Measurements from ENCODE around the gene TYRO3.

The TYRO3 gene

DNA sequence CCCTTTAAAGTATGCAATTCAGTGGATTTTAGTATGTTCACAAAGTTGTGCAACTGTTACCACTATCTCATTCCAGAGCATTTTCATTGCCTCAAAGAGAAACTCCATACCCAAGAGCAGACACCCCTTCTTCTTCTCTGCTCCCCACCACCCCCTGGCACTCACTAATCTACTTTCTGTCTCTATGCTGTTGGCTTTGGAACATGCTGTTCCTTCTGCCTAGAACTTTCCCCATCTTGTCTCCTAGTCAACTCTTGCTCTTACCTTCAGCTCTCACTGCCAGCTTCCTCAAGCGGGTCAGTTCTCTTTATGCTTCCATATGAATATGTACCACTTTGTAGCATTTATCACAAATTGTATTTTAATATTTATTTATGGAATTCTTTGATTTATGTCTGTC lies 50.1 kb downstream of the TYRO3 start:
- DNase-seq = no peak

DNA sequence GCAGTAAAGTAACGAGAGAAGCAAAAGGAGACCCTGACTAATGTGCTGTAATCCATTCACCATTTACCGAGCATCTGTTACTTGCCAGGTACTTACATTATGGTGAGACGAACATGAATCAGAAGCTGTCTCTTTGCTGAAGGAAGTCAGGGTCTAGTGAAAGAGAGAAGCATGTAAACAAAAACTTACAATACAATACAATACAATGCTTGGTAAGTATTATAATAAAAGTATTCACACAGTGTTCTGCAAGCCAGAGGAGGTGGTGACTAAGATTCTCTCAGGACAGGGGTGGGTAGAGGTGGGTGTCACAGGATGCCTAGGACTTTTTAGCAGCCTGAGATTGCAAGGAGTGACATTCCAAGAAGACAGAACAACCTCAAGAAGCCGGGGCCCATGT lies 51.0 kb downstream of the TYRO3 start:
- DNase-seq = peak; percentile 24

DNA sequence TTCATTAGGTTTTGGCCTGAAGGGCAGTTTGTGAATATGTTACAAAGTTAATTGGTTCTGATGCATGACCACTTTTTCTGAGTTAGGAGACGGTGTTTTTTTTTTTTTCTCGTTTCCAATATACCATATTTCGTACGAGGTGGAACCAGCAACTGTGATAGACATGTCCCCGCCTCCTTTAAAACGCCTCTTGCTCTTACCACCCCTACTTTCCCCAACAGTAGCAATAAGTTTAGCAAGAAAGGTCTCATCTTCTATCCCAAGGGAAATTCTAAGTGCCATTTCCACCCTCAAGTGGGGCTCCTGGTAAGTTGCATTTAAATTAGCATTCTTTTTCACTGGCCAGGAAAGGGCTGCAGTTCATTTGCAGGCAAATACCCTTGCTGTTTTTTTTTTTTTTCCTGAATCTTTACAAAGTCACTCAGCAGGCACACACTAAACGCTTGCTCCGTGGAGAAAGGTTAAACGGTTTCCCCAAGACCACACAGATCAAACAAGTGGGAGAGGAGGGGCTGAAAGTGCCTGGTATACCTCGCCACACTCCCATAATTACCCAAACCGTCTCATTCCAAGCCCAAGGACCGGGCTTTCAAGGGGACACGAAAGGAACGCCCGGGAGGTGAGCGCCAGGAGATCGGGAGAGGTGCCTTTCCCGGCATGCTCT lies 61.7 kb downstream of the TYRO3 start:
- DNase-seq = peak; percentile 37

DNA sequence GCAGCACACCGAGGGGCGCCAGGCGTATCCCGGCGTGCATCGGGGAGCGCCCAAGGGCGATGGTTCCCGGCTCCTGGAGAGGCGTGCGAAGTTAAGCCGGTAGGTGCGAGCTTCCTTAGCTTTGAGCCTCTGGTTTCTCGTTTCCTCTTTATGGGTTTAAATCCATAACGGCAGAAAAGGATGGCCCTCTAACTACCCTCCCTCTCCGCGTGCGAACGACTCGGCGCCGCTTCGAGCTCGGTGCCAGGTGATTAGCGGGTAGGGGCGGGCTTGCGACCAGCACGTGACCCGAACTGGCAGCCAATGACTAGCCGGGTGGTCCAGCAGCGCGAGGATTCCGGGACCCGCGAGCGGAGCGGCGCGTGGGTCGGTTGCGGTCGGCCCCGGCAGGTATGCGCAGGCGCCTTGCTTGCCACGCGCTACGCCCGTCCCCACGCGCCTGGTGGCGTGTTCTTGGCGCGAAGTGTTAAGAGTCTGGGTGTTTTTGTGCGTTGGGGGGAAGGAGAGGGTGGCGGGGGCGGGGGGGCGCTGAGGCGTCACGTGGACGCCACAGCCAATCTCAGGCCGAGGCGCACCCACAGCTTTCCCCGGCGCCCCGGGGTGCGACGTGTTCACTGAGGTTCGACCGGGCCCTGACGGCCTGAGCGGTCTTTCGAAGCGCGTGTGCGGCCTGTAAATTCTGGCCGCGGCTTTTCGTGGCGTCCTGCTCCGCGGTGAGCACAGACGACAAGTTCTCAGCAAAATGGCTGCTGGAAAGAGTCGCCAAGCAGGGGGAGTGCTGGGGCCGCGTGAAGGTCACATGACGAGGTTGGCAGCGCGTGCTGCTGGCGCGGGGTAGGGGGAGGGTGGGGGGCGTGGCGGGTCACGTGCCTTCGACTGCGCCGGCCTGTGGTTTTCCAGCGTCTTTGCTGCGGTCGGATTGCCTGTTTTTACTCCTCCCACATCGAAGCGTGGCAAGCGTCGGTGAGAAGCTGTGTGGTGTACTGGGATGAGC lies 62.5 kb downstream of the TYRO3 start:
- peak; percentile 93 for DNase-seq

DNA sequence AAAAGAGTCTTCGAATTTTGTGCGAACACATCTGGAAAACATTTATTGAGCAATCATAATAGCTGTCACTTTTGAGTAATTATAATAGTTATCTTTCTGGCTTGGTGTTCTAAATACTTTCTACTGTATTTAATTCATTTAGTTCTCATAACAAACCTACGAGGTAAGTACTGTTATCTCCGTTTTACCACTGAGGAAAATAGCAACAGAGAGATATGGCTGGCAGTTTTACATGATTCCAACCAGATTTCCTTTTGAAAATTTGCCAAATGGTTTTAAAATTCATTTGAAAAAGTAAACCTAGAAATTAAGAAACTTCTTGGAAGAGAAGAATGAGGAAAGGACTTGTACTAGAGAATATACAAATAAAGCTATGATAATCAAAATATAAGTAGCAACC lies 63.9 kb downstream of the TYRO3 start:
- no peak for DNase-seq

DNA sequence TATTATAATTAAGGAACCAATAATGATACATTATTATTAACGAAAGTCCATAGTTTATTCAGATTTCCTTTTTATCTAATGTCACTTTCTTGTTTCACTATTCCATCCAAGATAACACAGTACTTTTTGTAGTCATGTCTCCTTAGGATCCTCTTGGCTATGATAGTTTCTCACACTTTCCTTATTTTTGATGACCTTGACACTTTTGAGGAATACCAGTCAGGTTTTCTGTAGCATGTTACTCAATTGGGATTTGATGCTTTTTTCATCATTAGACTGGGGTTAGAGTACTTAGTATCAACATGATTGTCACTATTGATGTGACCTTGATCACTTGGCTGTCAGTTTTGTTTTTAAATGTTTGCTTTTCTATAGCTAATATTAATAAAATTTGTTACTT lies 68.2 kb downstream of the TYRO3 start:
- no peak for DNase-seq

DNA sequence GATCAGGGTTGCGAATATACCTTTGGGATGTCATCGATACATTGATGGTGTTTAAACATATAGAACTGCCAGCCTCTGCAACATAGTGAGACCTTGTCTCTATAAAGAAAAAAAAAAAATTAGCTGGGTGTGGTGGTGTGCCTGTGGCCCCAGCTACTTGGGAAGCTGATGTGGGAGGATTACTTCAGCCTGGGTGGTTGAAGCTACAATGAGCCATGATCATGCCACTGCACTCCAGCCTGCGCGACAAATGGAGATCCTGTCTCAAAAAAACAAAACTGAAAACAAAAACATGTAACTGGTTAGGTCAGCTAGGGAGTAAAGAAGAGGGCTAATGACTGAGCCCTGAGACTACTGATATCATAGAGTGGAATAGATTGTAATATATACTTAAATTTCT lies 70.5 kb downstream of the TYRO3 start:
- no peak for DNase-seq

DNA sequence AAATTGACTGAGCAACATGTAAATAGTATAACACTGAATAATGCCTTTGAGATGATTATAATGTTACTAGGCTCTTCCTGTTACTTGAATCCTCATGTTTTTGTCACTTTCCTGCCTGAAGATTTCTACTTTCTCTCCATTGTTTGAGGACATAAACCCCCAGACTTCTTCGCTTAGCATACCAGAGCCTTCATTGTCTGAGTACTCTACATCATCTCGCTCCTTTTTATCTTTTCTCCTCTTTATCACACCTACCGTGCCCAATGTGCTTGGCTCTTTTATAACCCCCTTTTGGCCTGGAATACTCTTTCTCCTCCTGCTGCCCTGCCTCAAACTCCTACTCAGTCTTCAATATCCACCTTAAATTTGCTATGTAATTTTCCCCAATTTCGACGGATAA lies 70.9 kb downstream of the TYRO3 start:
- DNase-seq = no peak

DNA sequence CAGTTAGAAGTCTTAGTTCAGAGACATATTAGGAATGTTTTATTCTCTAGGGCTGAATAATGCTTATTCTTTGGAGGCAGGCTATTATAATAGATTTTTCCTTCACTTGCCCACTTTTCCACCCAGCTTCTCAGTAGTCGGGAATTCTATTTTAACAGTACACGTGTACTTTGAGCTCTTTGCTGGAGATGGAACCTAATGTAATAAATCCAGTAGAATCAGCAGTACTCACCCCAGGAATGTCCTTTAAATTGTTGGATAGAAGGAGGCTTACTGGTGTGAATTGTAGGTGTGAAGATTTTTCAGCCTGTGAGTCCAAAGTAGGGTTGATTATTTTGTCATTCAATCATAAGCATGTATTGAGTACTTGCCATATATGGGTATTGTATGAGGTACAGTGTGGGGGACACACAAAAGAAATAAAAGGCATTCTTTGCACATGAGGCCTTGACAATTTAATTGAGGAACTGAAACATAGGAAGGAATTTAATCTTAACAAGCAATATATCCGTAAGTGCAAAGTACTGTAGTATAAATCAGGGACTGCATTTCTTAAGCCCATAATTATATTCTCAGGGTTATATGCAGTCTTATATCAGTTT lies 71.7 kb downstream of the TYRO3 start:
- no peak for DNase-seq

DNA sequence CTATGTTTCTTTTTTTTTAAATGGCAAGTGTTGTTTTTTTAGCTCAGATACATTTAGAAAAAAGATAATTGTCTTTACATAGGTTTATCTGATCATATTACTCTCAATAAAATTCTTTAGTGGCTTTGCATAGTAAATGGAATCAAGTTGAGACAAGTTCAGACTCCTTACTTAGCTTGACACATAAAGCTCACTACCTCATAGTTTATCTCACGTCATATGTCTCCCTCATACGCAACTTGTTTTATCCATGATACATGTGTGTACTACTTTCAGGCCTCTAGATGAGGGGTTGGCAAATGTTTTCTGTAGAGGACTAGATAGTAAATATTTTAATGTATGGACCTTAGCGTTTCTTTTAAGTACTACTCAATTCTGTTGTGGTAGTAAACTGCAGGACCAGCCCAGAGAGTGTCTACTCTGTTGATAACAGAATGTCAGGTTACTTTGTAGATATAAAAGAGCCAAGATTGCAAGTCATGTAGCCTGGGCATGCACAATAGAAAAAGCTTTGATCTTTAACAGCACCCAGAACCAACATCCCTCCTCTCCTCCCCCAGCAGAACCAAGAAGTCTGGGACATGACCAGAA lies 73.0 kb downstream of the TYRO3 start:
- DNase-seq = no peak
